GM21447 (cell line): ENCODE measurements around the gene THSD8.

ENCODE experiments used
- ATAC-seq: cut with Tn5 transposase; IDR thresholded peaks from one replicate; pipeline ENCODE4 v1.9.1; 2021; ENCODE audit not compliant: unreplicated experiment

THSD8 gene

GRCh38 chr19:12801466-12802266, at the start of gene THSD8, which contains the start of gene PRDX2:
TSS of gene THSD8 (plus strand) at chr19:12802069. CDS start at chr19:12802072, 3 bp downstream.
TSS of gene PRDX2 (minus strand) at chr19:12801800. CDS start at chr19:12801261, 539 bp downstream.
- ATAC-seq: no peak

GRCh38 chr19:12754465-12755196, 47.2 kb upstream of the THSD8 start:
- no peak for ATAC-seq

- no peak for ATAC-seq
These were observed 45.6 kb upstream of the THSD8 start for GRCh38 chr19:12756150-12756883.

GRCh38 chr19:12757544-12758274, 44.2 kb upstream of the THSD8 start:
- ATAC-seq: no peak

GRCh38 chr19:12759686-12760085, 42.2 kb upstream of the THSD8 start:
- no peak for ATAC-seq

GRCh38 chr19:12763100-12763499, 38.8 kb upstream of the THSD8 start:
- ATAC-seq: no peak

- no peak for ATAC-seq
These were observed 37.2 kb upstream of the THSD8 start for GRCh38 chr19:12764698-12765097.

GRCh38 chr19:12766051-12766521, 35.8 kb upstream of the THSD8 start:
- ATAC-seq: no peak

GRCh38 chr19:12767150-12767549, 34.7 kb upstream of the THSD8 start:
- ATAC-seq: no peak

- ATAC-seq: no peak
These were observed 34.2 kb upstream of the THSD8 start for GRCh38 chr19:12767666-12768065.

- ATAC-seq: no peak
These were observed 32.2 kb upstream of the THSD8 start for GRCh38 chr19:12769689-12770088.

- no peak for ATAC-seq
These were observed 30.9 kb upstream of the THSD8 start for GRCh38 chr19:12770922-12771321.

GRCh38 chr19:12772323-12772722, 29.5 kb upstream of the THSD8 start:
- no peak for ATAC-seq

GRCh38 chr19:12773571-12773970, 28.3 kb upstream of the THSD8 start:
- ATAC-seq: no peak

GRCh38 chr19:12774588-12775555, 27.0 kb upstream of the THSD8 start, which contains the start of gene HOOK2:
TSS of gene HOOK2 (minus strand) at chr19:12775552. CDS start at chr19:12775449, 103 bp downstream.
- peak; percentile 1 for ATAC-seq

GRCh38 chr19:12777217-12778016, 24.5 kb upstream of the THSD8 start:
- no peak for ATAC-seq

GRCh38 chr19:12778017-12778904, 23.6 kb upstream of the THSD8 start:
- ATAC-seq: no peak

- no peak for ATAC-seq
These were observed 23.0 kb upstream of the THSD8 start for GRCh38 chr19:12778905-12779161.
